Astrocyte (in vitro differentiated cells and primary cell): ENCODE results near the gene ZDHHC22. TPM values are rescaled to one million over a fixed set of nuclear protein-coding genes. Genes with fewer than 3 reads are reported as not detected.

Experiments
- DNase-seq: peaks from one replicate; pipeline ENCODE4 v3.0.0-alpha.2; 2010; ENCODE audit warnings: low read depth
- FAIRE-seq: peaks from 2 replicates; lab custom pipeline; 2011; peaks lifted over from hg19 to GRCh38; lab: Jason Lieb, UNC
- H2AFZ ChIP-seq: 2 replicates; pipeline ENCODE4 v1.6.0; 2012; ENCODE audit warnings: low read depth, low read length, inconsistent platforms
- H3K27ac ChIP-seq: 2 replicates; pipeline ENCODE4 v1.5.1; 2011; ENCODE audit warnings: low read depth, low read length, inconsistent platforms
- H3K27me3 ChIP-seq: 2 replicates; pipeline ENCODE4 v1.6.0; 2011; ENCODE audit warnings: low read length, inconsistent platforms; ENCODE audit not compliant: insufficient read depth
- H3K36me3 ChIP-seq: 2 replicates; pipeline ENCODE4 v1.5.1; 2011; ENCODE audit warnings: low read length, inconsistent platforms; ENCODE audit not compliant: insufficient read depth
- H3K4me1 ChIP-seq: 2 replicates; pipeline ENCODE4 v1.5.1; 2011; ENCODE audit warnings: low read length, inconsistent platforms; ENCODE audit not compliant: insufficient read depth
- H3K4me2 ChIP-seq: 2 replicates; pipeline ENCODE4 v1.6.0; 2012; ENCODE audit warnings: low read length, inconsistent platforms
- H3K4me3 ChIP-seq: 2 replicates; pipeline ENCODE4 v1.5.1; 2011; ENCODE audit warnings: low read depth, mild to moderate bottlenecking, low read length, inconsistent platforms; ENCODE audit not compliant: insufficient read depth
- H3K79me2 ChIP-seq: 2 replicates; pipeline ENCODE4 v1.6.0; 2012; ENCODE audit warnings: mild to moderate bottlenecking, low read length, inconsistent platforms; ENCODE audit not compliant: insufficient read depth
- H3K9ac ChIP-seq: 2 replicates; pipeline ENCODE4 v1.6.0; 2012; ENCODE audit warnings: mild to moderate bottlenecking, low read length, inconsistent platforms
- H3K9me3 ChIP-seq: 2 replicates; pipeline ENCODE4 v1.5.1; 2012; ENCODE audit warnings: low read depth, mild to moderate bottlenecking, low read length, inconsistent platforms; ENCODE audit not compliant: insufficient read depth
- H4K20me1 ChIP-seq: 2 replicates; pipeline ENCODE4 v1.6.0; 2012; ENCODE audit warnings: low read length, inconsistent platforms; ENCODE audit not compliant: insufficient read depth
- H3K27ac Mint-ChIP-seq: one replicate; pipeline ENCODE4 v1.8.0; 2021; ENCODE audit warnings: mild to moderate bottlenecking, mixed read lengths; ENCODE audit not compliant: unreplicated experiment
- H3K27me3 Mint-ChIP-seq: one replicate; pipeline ENCODE4 v1.8.0; 2021; ENCODE audit warnings: low read depth, mixed read lengths; ENCODE audit not compliant: unreplicated experiment
- H3K36me3 Mint-ChIP-seq: one replicate; pipeline ENCODE4 v1.8.0; 2021; ENCODE audit warnings: low read depth, mixed read lengths; ENCODE audit not compliant: unreplicated experiment
- H3K4me1 Mint-ChIP-seq: one replicate; pipeline ENCODE4 v1.8.0; 2021; ENCODE audit warnings: low read depth, mixed read lengths; ENCODE audit not compliant: unreplicated experiment
- H3K4me3 Mint-ChIP-seq: one replicate; pipeline ENCODE4 v1.8.0; 2021; ENCODE audit warnings: mild to moderate bottlenecking, moderate library complexity, mixed read lengths; ENCODE audit not compliant: unreplicated experiment
- H3K9me3 Mint-ChIP-seq: one replicate; pipeline ENCODE4 v1.8.0; 2021; ENCODE audit warnings: mild to moderate bottlenecking, mixed read lengths; ENCODE audit not compliant: unreplicated experiment
- CTCF ChIP-seq: IDR thresholded peaks from 2 replicates; pipeline ENCODE4 v1.5.1; 2011; ENCODE audit warnings: low read depth, mild to moderate bottlenecking, inconsistent platforms, low read length, moderate library complexity; ENCODE audit not compliant: insufficient read depth
- EZH2 ChIP-seq: IDR thresholded peaks from 2 replicates; pipeline ENCODE4 v1.6.1; 2012; ENCODE audit warnings: mild to moderate bottlenecking, low read length, inconsistent platforms; ENCODE audit not compliant: insufficient read depth
- total RNA-seq: library from RNA; stranded (reverse); gene quantifications from 2 replicates; pipeline ENCODE4 v1.2.1, GENCODE V29; 2021

ZDHHC22 gene
- total RNA-seq, 1 donor from 2014 or later: 0.52 TPM

GRCh38 chr14:77154421-77154820 lies 12.8 kb upstream of the ZDHHC22 start:
- Histone ChIP-seq H3K4me3 (no peak overlapping the region), H2AFZ (no peak overlapping the region), H4K20me1 (no peaks in the 10 kb centered on the region), H3K36me3 (no peaks in the 10 kb centered on the region), H3K27ac (no peak overlapping the region), H3K79me2 (no peaks in the 10 kb centered on the region), H3K4me2 (no peak overlapping the region), H3K9me3 (no peaks in the 10 kb centered on the region), H3K4me1 (peaks cover 6% of the 10 kb centered on the region), H3K9ac (no peak overlapping the region), H3K27me3 (peaks cover 21% of the 10 kb centered on the region)
- no peak overlapping the region for H3K27ac Mint-ChIP-seq
- no peak overlapping the region for H3K4me3 Mint-ChIP-seq
- no peak for FAIRE-seq
- peaks cover 10% of the 10 kb centered on the region for H3K27me3 Mint-ChIP-seq
- peaks cover 3% of the 10 kb centered on the region for H3K4me1 Mint-ChIP-seq
- DNase-seq: no peak
- no peaks in the 10 kb centered on the region for H3K9me3 Mint-ChIP-seq
- no peaks in the 10 kb centered on the region for H3K36me3 Mint-ChIP-seq
- TF ChIP-seq CTCF (no peak), EZH2 (no peak)

GRCh38 chr14:77153802-77154201 lies 12.2 kb upstream of the ZDHHC22 start:
- Mint-ChIP-seq H3K36me3 (no peaks in the 10 kb centered on the region), H3K27ac (no peak overlapping the region), H3K27me3 (peaks cover 10% of the 10 kb centered on the region), H3K9me3 (no peaks in the 10 kb centered on the region), H3K4me3 (no peak overlapping the region), H3K4me1 (peaks cover 3% of the 10 kb centered on the region)
- H2AFZ ChIP-seq: no peak overlapping the region
- TF ChIP-seq EZH2 (no peak), CTCF (no peak)
- FAIRE-seq (no peak), DNase-seq (no peak)
- H3K4me2 ChIP-seq: no peak overlapping the region
- H3K79me2 ChIP-seq: no peaks in the 10 kb centered on the region
- peaks cover 6% of the 10 kb centered on the region for H3K4me1 ChIP-seq
- peaks cover 21% of the 10 kb centered on the region for H3K27me3 ChIP-seq
- H3K36me3 ChIP-seq: no peaks in the 10 kb centered on the region
- H3K9ac ChIP-seq: no peak overlapping the region
- H3K4me3 ChIP-seq: no peak overlapping the region
- no peaks in the 10 kb centered on the region for H4K20me1 ChIP-seq
- no peaks in the 10 kb centered on the region for H3K9me3 ChIP-seq
- H3K27ac ChIP-seq: no peak overlapping the region

- peak; percentile 6 for DNase-seq
Observed at GRCh38 chr14:77151918-77152588, 10.5 kb upstream of the ZDHHC22 start.

More at GRCh38 chr14:77151918-77152588, 10.5 kb upstream of the ZDHHC22 start:
- FAIRE-seq: no peak
- TF ChIP-seq EZH2 (no peak), CTCF (peak; percentile 13)
- Histone ChIP-seq H3K4me2 (no peak overlapping the region), H3K27ac (no peak overlapping the region), H3K9me3 (no peaks in the 10 kb centered on the region), H3K9ac (no peak overlapping the region), H3K36me3 (no peaks in the 10 kb centered on the region), H3K79me2 (no peaks in the 10 kb centered on the region), H2AFZ (no peak overlapping the region), H3K4me1 (no peaks in the 10 kb centered on the region), H3K27me3 (peaks cover 26% of the 10 kb centered on the region), H3K4me3 (no peak overlapping the region), H4K20me1 (no peaks in the 10 kb centered on the region)
- H3K4me1 Mint-ChIP-seq: no peaks in the 10 kb centered on the region
- H3K4me3 Mint-ChIP-seq: no peak overlapping the region
- no peaks in the 10 kb centered on the region for H3K36me3 Mint-ChIP-seq
- H3K27me3 Mint-ChIP-seq: peaks cover 14% of the 10 kb centered on the region
- H3K9me3 Mint-ChIP-seq: no peaks in the 10 kb centered on the region
- no peak overlapping the region for H3K27ac Mint-ChIP-seq
